GM21447 (cell line): ENCODE results near the gene HSPA1A.
A peak's percentile ranks its signal among the peaks of the same experiment; 100 is the strongest.
"Not testable (repeated sequence)": the region's sequence is repeated elsewhere in the genome, so short reads cannot be mapped to it uniquely, and the experiment has no call there.

ENCODE experiments used
- ATAC-seq: cut with Tn5 transposase; IDR thresholded peaks from one replicate; pipeline ENCODE4 v1.9.1; 2021; ENCODE audit not compliant: unreplicated experiment

The HSPA1A gene

GRCh38 chr6:31834367-31835250, 19.3 kb downstream of the HSPA1A start:
- peak; percentile 39 for ATAC-seq

GRCh38 chr6:31836047-31836473, 20.7 kb downstream of the HSPA1A start:
- no peak for ATAC-seq

DNA sequence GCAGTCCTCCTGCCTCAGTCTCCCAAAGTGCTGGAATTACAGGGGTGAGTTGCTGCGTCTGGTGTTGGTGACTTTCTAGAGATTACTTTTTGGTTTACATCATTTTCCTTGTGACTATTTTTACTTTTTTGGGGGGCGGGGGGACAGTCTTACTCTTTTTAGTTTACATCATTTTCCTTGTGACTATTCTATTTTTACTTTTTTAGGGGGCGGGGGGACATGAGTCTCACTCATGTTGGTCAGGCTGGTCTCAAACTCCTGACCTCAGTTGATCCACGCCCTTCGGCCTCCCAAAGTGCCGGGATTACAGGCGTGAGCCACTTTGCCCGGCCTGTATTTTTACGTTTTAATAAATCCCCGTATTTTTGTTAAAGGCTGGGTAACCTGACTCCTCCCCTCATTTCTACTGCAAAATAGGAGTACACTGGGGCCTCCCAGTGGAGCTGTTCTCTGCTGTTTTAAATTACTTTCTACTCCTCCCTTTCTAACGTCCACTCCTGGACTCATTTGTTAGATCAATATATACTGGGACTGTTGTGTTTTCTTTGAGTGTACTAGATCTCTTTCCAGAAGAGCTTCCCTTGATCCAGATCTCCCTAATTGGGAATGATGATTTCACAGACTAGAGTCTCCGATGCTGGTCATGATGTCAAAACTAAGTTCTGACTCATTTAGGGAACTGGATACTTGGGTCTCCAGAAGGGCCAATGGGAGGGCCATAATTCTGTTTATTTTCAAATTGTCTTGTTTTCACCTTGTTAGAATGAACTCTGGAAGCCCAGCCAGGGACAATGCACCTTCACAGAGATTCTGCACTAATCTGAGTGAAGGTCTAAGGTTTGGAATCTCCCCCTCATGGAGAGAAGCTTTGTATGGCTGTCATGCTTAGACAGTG, 21.4 kb downstream of the HSPA1A start:
- ATAC-seq: no peak

GRCh38 chr6:31837369-31838113, 22.2 kb downstream of the HSPA1A start:
- ATAC-seq: no peak

DNA sequence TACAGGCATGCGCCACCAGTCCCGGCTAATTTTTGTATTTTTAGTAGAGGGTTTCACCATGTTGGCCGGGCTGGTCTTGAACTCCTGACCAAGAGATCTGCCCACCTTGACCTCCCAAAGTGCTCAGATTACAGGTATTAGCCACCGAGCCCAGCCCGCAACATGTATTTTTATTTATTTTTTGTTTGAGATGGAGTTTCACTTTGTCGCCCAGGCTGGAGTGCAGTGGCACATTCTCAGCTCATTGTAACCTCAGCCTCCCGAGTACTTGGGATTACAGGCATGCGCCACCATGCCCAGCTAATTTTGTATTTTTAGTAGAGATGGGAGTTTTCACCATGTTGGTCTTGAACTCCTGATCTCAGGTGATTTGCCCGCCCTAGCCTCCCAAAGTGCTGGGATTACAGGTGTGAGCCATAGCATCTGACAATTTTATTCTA, 22.8 kb downstream of the HSPA1A start:
- ATAC-seq: not testable (repeated sequence)

DNA sequence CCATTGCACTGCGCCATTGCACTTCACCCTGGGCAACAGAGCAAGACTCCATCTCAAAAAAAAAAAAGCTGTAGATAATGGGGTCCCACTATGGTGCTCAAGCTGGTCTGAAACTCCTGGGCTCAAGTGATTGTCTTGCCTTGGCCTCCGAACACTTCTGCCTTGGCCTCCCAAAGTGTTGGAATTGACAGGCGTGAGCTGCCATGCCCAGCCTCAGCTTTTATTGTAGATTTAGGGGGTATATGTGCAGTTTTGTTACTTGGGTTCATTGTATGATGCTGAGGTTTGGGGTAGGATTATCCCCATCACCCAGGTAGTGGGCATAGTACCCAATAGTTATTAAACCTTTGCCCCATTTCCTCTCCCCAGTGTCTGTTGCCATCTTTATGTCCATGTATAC, 23.6 kb downstream of the HSPA1A start:
- no peak for ATAC-seq

- not testable (repeated sequence) for ATAC-seq
These were observed 24.4 kb downstream of the HSPA1A start for GRCh38 chr6:31839779-31840126.

DNA sequence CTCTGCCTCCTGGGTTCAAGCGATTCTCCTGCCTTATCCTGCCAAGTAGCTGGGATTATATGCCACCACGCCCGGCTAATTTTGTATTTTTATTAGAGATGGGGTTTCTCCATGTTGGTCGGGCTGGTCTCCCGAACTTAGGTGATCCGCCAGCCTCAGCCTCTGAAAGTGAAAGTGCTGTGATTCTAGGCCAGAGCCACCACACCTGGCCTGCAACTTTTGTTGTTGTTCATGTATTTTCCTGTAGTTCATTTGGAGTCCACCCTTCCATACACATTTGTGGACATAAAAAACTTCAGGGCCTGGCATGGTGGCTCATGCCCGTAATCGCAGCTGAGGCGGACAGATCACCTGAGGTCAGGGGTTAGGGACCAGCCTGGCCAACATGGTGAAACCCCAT, 26.7 kb downstream of the HSPA1A start:
- no peak for ATAC-seq

- no peak for ATAC-seq
These were observed 29.2 kb downstream of the HSPA1A start for GRCh38 chr6:31844507-31844906.

- no peak for ATAC-seq
These were observed 32.1 kb downstream of the HSPA1A start for GRCh38 chr6:31847276-31847978.

- ATAC-seq: no peak
These were observed 35.6 kb downstream of the HSPA1A start for GRCh38 chr6:31850765-31851484.

DNA sequence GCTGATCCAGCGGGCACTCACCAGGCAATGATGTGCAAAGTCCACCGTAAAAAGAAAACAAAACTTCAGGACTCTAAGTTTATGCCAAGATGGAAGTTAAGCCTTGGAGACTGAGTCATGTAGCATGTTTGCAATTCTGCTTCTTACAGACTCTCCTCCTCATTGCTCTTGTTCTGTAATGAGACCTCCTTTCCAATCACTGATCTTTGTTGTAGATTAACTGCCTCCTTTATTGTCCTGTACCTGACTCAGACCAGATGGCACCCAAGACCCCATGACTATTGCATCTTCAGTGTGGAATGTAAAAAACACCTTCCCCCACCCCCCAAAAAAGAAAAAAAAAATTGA, 36.1 kb downstream of the HSPA1A start:
- no peak for ATAC-seq

DNA sequence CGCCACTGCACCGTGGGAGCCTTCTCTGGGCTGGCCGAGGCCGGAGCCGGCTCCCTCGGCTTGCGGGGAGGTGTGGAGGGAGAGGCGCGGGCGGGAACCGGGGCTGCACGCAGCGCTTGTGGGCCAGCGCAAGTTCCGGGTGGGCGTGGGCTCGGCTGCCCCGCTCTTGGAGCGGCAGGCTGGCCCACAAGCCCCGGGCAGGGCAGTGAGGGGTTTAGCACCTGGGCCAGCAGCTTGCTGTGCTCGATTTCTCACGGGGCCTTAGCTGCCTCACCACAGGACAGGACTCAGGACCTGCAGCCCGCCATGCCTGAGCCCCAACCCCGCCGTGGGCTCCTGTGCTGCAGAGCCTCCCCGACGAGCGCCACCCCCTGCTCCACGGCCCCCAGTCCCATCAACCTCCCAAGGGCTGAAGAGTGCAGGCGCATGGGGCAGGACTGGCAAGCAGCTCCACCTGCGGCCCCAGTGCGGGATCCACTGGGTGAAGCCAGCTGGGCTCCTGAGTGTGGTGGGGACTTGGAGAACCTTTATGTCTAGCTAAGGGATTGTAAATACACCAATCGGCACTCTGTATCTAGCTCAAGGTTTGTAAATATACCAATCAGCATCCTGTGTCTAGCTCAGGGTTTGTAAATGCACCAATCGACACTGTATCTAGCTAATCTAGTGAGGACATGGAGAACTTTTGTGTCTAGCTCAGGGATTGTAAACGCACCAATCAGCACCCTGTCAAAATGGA, 36.8 kb downstream of the HSPA1A start:
- not testable (repeated sequence) for ATAC-seq

DNA sequence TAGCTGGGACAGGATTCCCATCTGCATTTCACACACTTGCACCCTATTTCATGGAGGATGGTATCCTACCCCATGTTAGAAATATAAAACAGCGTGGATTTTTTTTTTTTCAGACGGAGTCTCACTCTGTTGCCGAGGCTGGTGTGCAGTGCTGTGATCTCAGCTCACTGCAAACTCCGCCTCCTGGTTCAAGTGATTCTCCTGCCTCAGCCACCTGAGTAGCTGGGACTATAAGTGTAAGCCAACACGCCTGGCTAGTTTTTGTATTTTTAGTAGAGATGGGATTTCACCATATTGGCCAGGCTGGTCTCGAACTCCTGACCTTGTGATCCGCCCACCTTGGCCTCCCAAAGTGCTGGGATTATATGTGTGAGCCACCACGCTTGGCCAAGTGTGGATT, 42.4 kb downstream of the HSPA1A start:
- ATAC-seq: not testable (repeated sequence)

DNA sequence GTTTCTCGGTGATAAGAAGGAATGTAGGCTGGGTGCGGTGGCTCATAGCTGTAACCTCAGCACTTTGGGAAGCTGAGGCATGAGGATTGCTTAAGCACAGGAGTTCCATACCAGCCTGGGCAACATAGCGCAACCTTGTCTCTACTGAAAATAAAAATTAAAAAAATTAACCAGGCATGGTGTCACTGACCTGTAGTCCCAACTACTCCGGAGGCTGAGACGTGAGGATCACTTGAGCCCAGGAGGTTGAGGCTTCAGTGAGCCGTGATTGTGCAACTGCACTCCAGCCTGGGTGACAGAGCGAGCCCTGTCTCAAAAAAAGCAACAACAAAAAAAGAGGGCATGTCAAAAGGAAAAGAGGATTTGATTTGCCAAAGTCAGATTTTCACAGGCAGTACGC, 43.4 kb downstream of the HSPA1A start:
- ATAC-seq: no peak

GRCh38 chr6:31859923-31860322, 44.6 kb downstream of the HSPA1A start:
- no peak for ATAC-seq

GRCh38 chr6:31860349-31860748, 45.0 kb downstream of the HSPA1A start:
- no peak for ATAC-seq

- ATAC-seq: no peak
These were observed 45.8 kb downstream of the HSPA1A start for GRCh38 chr6:31861150-31861549.

GRCh38 chr6:31861919-31862343, 46.6 kb downstream of the HSPA1A start:
- no peak for ATAC-seq
